CD4-positive, CD25-positive, alpha-beta regulatory T cell (primary cell): ENCODE results near the gene MTA1. TPM values are rescaled to one million over a fixed set of nuclear protein-coding genes. Genes with fewer than 3 reads are reported as not detected.
A peak's percentile ranks its signal among the peaks of the same experiment; 100 is the strongest.

ENCODE experiments used
- ATAC-seq, 2 donors: fragments of 150-1000 bp; cut with Tn5 transposase; one replicate each; pipeline ENCODE4 v1.10.0; 2021; ENCODE audit warnings: low read depth in 2 of 2, moderate number of reproducible peaks in 2 of 2, moderate library complexity in 1 of 2
- DNase-seq, 3 donors: peaks; one replicate each; pipeline versions ENCODE4 v3.0.0 to v3.0.0-alpha.2; 2012 to 2022; ENCODE audit warnings: mixed read lengths in 1 of 3
- H3K27ac ChIP-seq: one replicate; pipeline ENCODE4 v1.7.0; 2013; ENCODE audit warnings: mild to moderate bottlenecking, low read length; ENCODE audit not compliant: insufficient read depth, poor library complexity, severe bottlenecking
- H3K27me3 ChIP-seq: one replicate; pipeline ENCODE4 v1.7.0; 2013; ENCODE audit warnings: low read length; ENCODE audit not compliant: control insufficient read depth, insufficient read depth
- H3K36me3 ChIP-seq: one replicate; pipeline ENCODE4 v1.7.0; 2013; ENCODE audit warnings: mild to moderate bottlenecking, low read length, moderate library complexity; ENCODE audit not compliant: control insufficient read depth, insufficient read depth
- H3K4me1 ChIP-seq: 2 replicates; pipeline ENCODE4 v1.7.0; 2013; ENCODE audit warnings: mild to moderate bottlenecking, low read length; ENCODE audit not compliant: insufficient read depth, control insufficient read depth, poor library complexity, severe bottlenecking
- H3K4me3 ChIP-seq: one replicate; pipeline ENCODE4 v1.7.0; 2013; ENCODE audit warnings: low read depth, mild to moderate bottlenecking, low read length, moderate library complexity
- H3K9me3 ChIP-seq, 2 experiments: 1 replicate in 1 of 2; 2 replicates in 1 of 2; pipeline ENCODE4 v1.7.0; 2013; ENCODE audit warnings: low read length in 2 of 2, mild to moderate bottlenecking in 1 of 2, moderate library complexity in 1 of 2; ENCODE audit not compliant: control insufficient read depth in 2 of 2
- H3K27ac Mint-ChIP-seq, 3 donors: one replicate each; pipeline ENCODE4 v1.8.0; 2020 to 2022; ENCODE audit warnings: mild to moderate bottlenecking in 3 of 3, mixed read lengths in 3 of 3, moderate library complexity in 2 of 3
- H3K27me3 Mint-ChIP-seq: one replicate; pipeline ENCODE4 v1.8.0; 2022; ENCODE audit warnings: mild to moderate bottlenecking, mixed read lengths
- H3K36me3 Mint-ChIP-seq: one replicate; pipeline ENCODE4 v1.8.0; 2020; ENCODE audit warnings: mixed read lengths
- H3K4me1 Mint-ChIP-seq, 4 donors: one replicate each; pipeline ENCODE4 v1.8.0; 2020 to 2022; ENCODE audit warnings: mixed read lengths in 4 of 4, mild to moderate bottlenecking in 1 of 4
- H3K4me3 Mint-ChIP-seq, 4 donors: one replicate each; pipeline ENCODE4 v1.8.0; 2020 to 2022; ENCODE audit warnings: mild to moderate bottlenecking in 4 of 4, mixed read lengths in 4 of 4, moderate library complexity in 3 of 4
- H3K9me3 Mint-ChIP-seq, 7 donors: one replicate each; pipeline ENCODE4 v1.8.0; 2020 to 2022; ENCODE audit warnings: mixed read lengths in 7 of 7, mild to moderate bottlenecking in 3 of 7, moderate library complexity in 2 of 7
- polyA plus RNA-seq, 4 donors: library from polyadenylated mRNA; unstranded; fragments of 300-500 nt; fragmentation: Illumina TruSeq; gene quantifications; one replicate each; pipeline ENCODE4 v1.2.3, GENCODE V29; 2021
- total RNA-seq: library from RNA; stranded (reverse); gene quantifications from one replicate; pipeline ENCODE4 v1.2.3, GENCODE V29; 2022

MTA1 gene
- total and polyA plus RNA-seq, 5 donors from 2014 or later, result 2.5 to 123 (median 3.1) TPM

GRCh38 chr14:105378873-105379685, 40.5 kb upstream of the MTA1 start:
- H3K36me3 Mint-ChIP-seq, result no peaks in the 10 kb centered on the region

DNA sequence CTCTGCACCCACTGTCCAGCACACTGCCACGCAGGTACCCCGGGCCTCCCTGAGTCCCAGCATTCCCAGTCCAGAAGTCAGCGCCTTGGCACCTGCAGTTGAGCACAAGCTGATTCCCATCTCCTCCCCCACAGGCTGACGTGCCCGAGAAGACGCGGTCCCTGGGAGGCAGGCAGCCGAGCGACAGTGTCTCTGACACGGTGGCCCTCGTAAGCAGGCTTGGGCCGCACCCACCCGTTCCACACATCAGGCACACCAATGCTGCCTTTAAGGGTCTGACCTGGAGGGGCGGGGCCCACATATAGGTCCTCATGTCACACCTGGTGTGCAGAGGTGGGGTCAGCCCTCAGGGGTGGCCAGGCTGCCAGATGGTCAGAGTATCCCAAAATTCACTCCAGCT, 39.7 kb upstream of the MTA1 start:
- peaks cover 3% of the 10 kb centered on the region for H3K36me3 ChIP-seq
- ATAC-seq, result no peak
- DNase-seq, result no peak
- H3K27me3 Mint-ChIP-seq, result no peaks in the 10 kb centered on the region
- no peak overlapping the region for H3K4me3 ChIP-seq
- H3K4me1 ChIP-seq, result peaks cover 9% of the 10 kb centered on the region
- no peaks in the 10 kb centered on the region for H3K9me3 ChIP-seq
- peaks cover 4 to 11% (median 7%) of the 10 kb centered on the region in 4 donors for H3K4me1 Mint-ChIP-seq
- no peak overlapping the region for H3K27ac ChIP-seq
- no peak overlapping the region for H3K27ac Mint-ChIP-seq
- H3K9me3 Mint-ChIP-seq, result no peaks in the 10 kb centered on the region
- H3K4me3 Mint-ChIP-seq, result no peak overlapping the region
- no peaks in the 10 kb centered on the region for H3K36me3 Mint-ChIP-seq
- no peaks in the 10 kb centered on the region for H3K27me3 ChIP-seq

More at GRCh38 chr14:105378873-105379685, 40.5 kb upstream of the MTA1 start:
- no peak for ATAC-seq
- Histone ChIP-seq H3K36me3 (peaks cover 3% of the 10 kb centered on the region), H3K9me3 (no peaks in the 10 kb centered on the region), H3K4me1 (peaks cover 9% of the 10 kb centered on the region), H3K4me3 (no peak overlapping the region), H3K27ac (no peak overlapping the region), H3K27me3 (no peaks in the 10 kb centered on the region)
- no peaks in the 10 kb centered on the region for H3K9me3 Mint-ChIP-seq
- peak overlapping the region in 1 of 3 donors; percentile 31 for H3K27ac Mint-ChIP-seq
- H3K27me3 Mint-ChIP-seq, result no peaks in the 10 kb centered on the region
- peaks cover 4 to 11% (median 7%) of the 10 kb centered on the region in 4 donors for H3K4me1 Mint-ChIP-seq
- DNase-seq, result no peak
- no peak overlapping the region for H3K4me3 Mint-ChIP-seq

GRCh38 chr14:105380756-105381155, 38.9 kb upstream of the MTA1 start:
- Mint-ChIP-seq H3K4me1 (peaks cover under 1 to 6% (median 3%) of the 10 kb centered on the region in 4 donors), H3K27ac (no peak overlapping the region), H3K36me3 (no peaks in the 10 kb centered on the region), H3K9me3 (no peaks in the 10 kb centered on the region), H3K4me3 (no peak overlapping the region), H3K27me3 (no peaks in the 10 kb centered on the region)
- DNase-seq, result no peak
- Histone ChIP-seq H3K4me1 (peaks cover 6% of the 10 kb centered on the region), H3K4me3 (no peak overlapping the region), H3K27me3 (no peaks in the 10 kb centered on the region), H3K9me3 (no peaks in the 10 kb centered on the region), H3K36me3 (peaks cover 3% of the 10 kb centered on the region), H3K27ac (no peak overlapping the region)
- ATAC-seq, result no peak

DNA sequence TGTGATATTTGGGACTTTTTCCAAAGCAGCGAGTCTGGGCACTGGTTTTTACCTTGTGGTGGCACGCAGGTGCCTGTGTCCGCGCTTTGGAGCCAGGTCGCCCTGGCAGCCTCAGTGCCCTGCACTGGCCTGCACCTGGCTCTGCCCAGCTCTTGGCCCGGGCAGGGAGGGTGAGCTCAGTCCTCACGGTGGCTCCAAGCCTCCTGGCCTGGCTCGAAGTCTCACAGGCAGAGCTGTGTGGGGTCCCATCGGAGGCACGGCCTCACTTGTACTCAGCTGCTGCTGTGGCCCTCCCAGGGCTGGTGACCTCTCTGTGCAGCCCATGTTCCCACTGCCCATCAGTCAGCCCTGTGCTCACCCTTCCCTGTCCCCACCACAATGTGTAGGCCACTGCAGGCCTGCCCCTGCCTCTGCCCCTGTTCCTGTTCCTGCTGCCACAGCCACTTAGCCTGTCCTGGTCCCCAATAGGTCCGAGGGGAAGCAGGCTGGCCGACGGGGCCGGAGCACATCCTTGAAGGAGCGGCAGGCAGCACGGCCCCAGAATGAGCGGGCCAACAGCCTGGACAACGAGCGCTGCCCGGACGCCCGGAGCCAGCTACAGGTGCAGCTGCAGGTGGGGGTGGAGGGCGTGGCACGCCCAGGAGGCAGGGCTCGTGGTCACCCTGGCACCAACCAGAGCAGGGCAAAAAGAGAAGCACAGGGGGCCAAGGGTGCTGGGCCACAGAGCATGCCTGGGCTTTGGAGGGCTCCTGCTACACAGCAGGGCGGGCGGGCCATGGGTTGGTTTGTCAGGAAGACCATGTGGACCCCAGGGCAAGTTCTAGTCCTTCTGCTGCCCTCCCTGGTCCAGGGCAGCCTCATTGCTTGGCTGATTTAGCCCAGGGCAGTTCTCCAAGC, 37.9 kb upstream of the MTA1 start:
- Histone ChIP-seq H3K27ac (no peak overlapping the region), H3K4me3 (no peak overlapping the region), H3K9me3 (no peaks in the 10 kb centered on the region), H3K4me1 (no peaks in the 10 kb centered on the region), H3K27me3 (no peaks in the 10 kb centered on the region), H3K36me3 (peaks cover 3% of the 10 kb centered on the region)
- no peaks in the 10 kb centered on the region for H3K9me3 Mint-ChIP-seq
- no peak for DNase-seq
- H3K4me1 Mint-ChIP-seq, result no peaks in the 10 kb centered on the region
- H3K36me3 Mint-ChIP-seq, result no peaks in the 10 kb centered on the region
- H3K27ac Mint-ChIP-seq, result no peak overlapping the region
- ATAC-seq, result no peak
- no peaks in the 10 kb centered on the region for H3K27me3 Mint-ChIP-seq
- H3K4me3 Mint-ChIP-seq, result no peak overlapping the region

- Mint-ChIP-seq H3K36me3 (no peaks in the 10 kb centered on the region), H3K27me3 (no peaks in the 10 kb centered on the region), H3K9me3 (no peaks in the 10 kb centered on the region), H3K4me3 (no peak overlapping the region), H3K27ac (no peak overlapping the region), H3K4me1 (no peaks in the 10 kb centered on the region)
- Histone ChIP-seq H3K27me3 (no peaks in the 10 kb centered on the region), H3K27ac (no peak overlapping the region), H3K9me3 (no peaks in the 10 kb centered on the region), H3K4me3 (no peak overlapping the region), H3K36me3 (peaks cover 3% of the 10 kb centered on the region), H3K4me1 (no peaks in the 10 kb centered on the region)
- DNase-seq (no peak), ATAC-seq (no peak)
Observed at GRCh38 chr14:105382343-105383082, 37.1 kb upstream of the MTA1 start.

- ATAC-seq (no peak), DNase-seq (no peak)
- H3K27me3 ChIP-seq, result no peaks in the 10 kb centered on the region
- Mint-ChIP-seq H3K36me3 (no peaks in the 10 kb centered on the region), H3K9me3 (no peaks in the 10 kb centered on the region), H3K27ac (no peak overlapping the region), H3K27me3 (no peaks in the 10 kb centered on the region), H3K4me1 (no peaks in the 10 kb centered on the region), H3K4me3 (no peak overlapping the region)
- no peak overlapping the region for H3K27ac ChIP-seq
- peaks cover 3% of the 10 kb centered on the region for H3K36me3 ChIP-seq
- H3K4me1 ChIP-seq, result no peaks in the 10 kb centered on the region
- no peak overlapping the region for H3K4me3 ChIP-seq
- no peaks in the 10 kb centered on the region for H3K9me3 ChIP-seq
Observed at GRCh38 chr14:105383083-105383730, 36.4 kb upstream of the MTA1 start.

GRCh38 chr14:105384041-105384557, 35.5 kb upstream of the MTA1 start:
- Histone ChIP-seq H3K9me3 (no peaks in the 10 kb centered on the region), H3K4me3 (no peak overlapping the region), H3K4me1 (no peaks in the 10 kb centered on the region), H3K27ac (no peak overlapping the region), H3K27me3 (no peaks in the 10 kb centered on the region), H3K36me3 (peaks cover 3% of the 10 kb centered on the region)
- DNase-seq (no peak), ATAC-seq (no peak)
- Mint-ChIP-seq H3K27ac (no peak overlapping the region), H3K9me3 (no peaks in the 10 kb centered on the region), H3K27me3 (no peaks in the 10 kb centered on the region), H3K36me3 (no peaks in the 10 kb centered on the region), H3K4me3 (no peak overlapping the region), H3K4me1 (no peaks in the 10 kb centered on the region)
